Measurements from ENCODE around the gene CAMTA1. TPM values are rescaled to one million over a fixed set of nuclear protein-coding genes. Genes with fewer than 3 reads are reported as not detected.

The CAMTA1 gene
- polyA plus RNA-seq, 1 donor from 2014 or later, result 162 TPM

DNA sequence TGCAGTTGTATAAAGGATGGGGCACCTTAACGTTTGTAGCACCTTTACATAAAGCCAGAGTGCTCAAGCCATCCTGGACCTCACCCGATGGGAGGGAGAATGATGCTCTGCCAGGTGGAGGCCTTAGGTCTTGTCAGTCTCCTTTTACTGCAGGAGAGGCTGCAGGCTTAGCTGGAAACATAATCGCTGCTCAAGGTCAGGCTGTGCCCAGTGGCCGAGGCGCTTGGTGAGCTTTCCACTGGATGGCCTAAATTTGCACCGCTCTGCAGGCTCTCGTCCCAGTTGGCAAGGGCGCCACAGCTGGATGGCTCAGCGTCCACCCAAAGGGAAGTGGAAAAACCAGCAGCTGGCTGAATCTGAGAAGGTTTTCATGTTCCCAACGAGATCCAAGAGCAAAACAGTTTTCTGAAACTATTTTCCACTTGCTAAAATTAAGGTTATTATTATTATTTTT, 438.9 kb downstream of the CAMTA1 start:
- Histone ChIP-seq H3K4me3 (ENCODE audit: low read length) (no peak overlapping the region), H3K27ac (ENCODE audit: low read length) (no peak overlapping the region), H3K9me3 (ENCODE audit: low read length) (no peaks in the 10 kb centered on the region), H3K4me2 (ENCODE audit: low read length) (no peak overlapping the region), H3K9me2 (ENCODE audit: insufficient read depth, low read length) (no peaks in the 10 kb centered on the region), H3K9ac (ENCODE audit: low read length) (no peak overlapping the region), H4K20me1 (ENCODE audit: insufficient read depth) (no peaks in the 10 kb centered on the region), H3K79me2 (replicated peaks; ENCODE audit: insufficient read depth, low read length) (no peaks in the 10 kb centered on the region), H3K36me3 (ENCODE audit: insufficient read depth, low read length) (no peaks in the 10 kb centered on the region), H3F3A (ENCODE audit: insufficient read depth, low read length, poor library complexity, severe bottlenecking) (no peaks in the 10 kb centered on the region), H3K27me3 (ENCODE audit: insufficient read depth, low read depth, low read length) (no peaks in the 10 kb centered on the region), H2AFZ (ENCODE audit: low read depth, low read length) (no peak overlapping the region)
- TF ChIP-seq SMC3 (conservative IDR thresholded peaks at IDR 0.05; ENCODE audit: poor library complexity) (no peak), RAD21 (conservative IDR thresholded peaks at IDR 0.05) (no peak), EZH2 (IDR thresholded peaks at IDR 0.05; ENCODE audit: borderline replicate concordance, insufficient read depth, low read length, poor library complexity, severe bottlenecking) (no peak), POLR2AphosphoS5 (IDR thresholded peaks at IDR 0.05) (no peak), MXI1 (conservative IDR thresholded peaks at IDR 0.05; ENCODE audit: poor library complexity, severe bottlenecking) (no peak), TAF1 (IDR thresholded peaks at IDR 0.05; ENCODE audit: low read depth) (no peak), EP300 (conservative IDR thresholded peaks at IDR 0.05; ENCODE audit: poor library complexity, severe bottlenecking) (no peak)
- TF ChIP-seq, protein P1, sequence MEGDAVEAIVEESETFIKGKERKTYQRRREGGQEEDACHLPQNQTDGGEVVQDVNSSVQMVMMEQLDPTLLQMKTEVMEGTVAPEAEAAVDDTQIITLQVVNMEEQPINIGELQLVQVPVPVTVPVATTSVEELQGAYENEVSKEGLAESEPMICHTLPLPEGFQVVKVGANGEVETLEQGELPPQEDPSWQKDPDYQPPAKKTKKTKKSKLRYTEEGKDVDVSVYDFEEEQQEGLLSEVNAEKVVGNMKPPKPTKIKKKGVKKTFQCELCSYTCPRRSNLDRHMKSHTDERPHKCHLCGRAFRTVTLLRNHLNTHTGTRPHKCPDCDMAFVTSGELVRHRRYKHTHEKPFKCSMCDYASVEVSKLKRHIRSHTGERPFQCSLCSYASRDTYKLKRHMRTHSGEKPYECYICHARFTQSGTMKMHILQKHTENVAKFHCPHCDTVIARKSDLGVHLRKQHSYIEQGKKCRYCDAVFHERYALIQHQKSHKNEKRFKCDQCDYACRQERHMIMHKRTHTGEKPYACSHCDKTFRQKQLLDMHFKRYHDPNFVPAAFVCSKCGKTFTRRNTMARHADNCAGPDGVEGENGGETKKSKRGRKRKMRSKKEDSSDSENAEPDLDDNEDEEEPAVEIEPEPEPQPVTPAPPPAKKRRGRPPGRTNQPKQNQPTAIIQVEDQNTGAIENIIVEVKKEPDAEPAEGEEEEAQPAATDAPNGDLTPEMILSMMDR (IDR thresholded peaks at IDR 0.05; ENCODE audit: poor library complexity, severe bottlenecking), result no peak
- TF ChIP-seq, protein P2, sequence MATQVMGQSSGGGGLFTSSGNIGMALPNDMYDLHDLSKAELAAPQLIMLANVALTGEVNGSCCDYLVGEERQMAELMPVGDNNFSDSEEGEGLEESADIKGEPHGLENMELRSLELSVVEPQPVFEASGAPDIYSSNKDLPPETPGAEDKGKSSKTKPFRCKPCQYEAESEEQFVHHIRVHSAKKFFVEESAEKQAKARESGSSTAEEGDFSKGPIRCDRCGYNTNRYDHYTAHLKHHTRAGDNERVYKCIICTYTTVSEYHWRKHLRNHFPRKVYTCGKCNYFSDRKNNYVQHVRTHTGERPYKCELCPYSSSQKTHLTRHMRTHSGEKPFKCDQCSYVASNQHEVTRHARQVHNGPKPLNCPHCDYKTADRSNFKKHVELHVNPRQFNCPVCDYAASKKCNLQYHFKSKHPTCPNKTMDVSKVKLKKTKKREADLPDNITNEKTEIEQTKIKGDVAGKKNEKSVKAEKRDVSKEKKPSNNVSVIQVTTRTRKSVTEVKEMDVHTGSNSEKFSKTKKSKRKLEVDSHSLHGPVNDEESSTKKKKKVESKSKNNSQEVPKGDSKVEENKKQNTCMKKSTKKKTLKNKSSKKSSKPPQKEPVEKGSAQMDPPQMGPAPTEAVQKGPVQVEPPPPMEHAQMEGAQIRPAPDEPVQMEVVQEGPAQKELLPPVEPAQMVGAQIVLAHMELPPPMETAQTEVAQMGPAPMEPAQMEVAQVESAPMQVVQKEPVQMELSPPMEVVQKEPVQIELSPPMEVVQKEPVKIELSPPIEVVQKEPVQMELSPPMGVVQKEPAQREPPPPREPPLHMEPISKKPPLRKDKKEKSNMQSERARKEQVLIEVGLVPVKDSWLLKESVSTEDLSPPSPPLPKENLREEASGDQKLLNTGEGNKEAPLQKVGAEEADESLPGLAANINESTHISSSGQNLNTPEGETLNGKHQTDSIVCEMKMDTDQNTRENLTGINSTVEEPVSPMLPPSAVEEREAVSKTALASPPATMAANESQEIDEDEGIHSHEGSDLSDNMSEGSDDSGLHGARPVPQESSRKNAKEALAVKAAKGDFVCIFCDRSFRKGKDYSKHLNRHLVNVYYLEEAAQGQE (IDR thresholded peaks at IDR 0.05; ENCODE audit: borderline replicate concordance), result no peak

DNA sequence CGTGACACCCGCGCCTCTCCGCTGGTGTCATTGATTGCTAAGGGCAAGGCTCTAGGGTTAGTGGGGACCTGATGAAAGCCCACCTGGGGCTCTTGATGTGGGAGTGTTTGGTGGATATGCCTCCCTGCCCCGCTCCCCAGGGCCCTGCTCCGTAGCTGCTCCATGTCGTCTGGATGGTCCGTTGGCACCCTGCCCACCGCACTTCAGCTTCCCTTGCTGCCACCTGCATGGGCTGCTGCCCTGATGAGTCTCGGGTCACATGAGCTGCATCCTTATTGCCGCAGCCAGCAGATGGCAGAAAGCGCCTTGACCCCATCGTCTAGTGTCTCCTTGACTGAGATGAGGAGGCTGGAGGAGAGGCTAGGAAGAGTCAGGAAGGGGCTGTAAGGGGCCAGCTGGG, 439.4 kb downstream of the CAMTA1 start:
- H3K9me2 ChIP-seq (ENCODE audit: insufficient read depth, low read length), result no peaks in the 10 kb centered on the region
- H4K20me1 ChIP-seq (ENCODE audit: insufficient read depth), result no peaks in the 10 kb centered on the region
- H3K27me3 ChIP-seq (ENCODE audit: insufficient read depth, low read depth, low read length), result no peaks in the 10 kb centered on the region
- no peaks in the 10 kb centered on the region for H3K36me3 ChIP-seq (ENCODE audit: insufficient read depth, low read length)
- no peaks in the 10 kb centered on the region for H3K79me2 ChIP-seq (replicated peaks; ENCODE audit: insufficient read depth, low read length)
- no peak overlapping the region for H3K4me2 ChIP-seq (ENCODE audit: low read length)
- no peak overlapping the region for H3K27ac ChIP-seq (ENCODE audit: low read length)
- H3K9me3 ChIP-seq (ENCODE audit: low read length), result no peaks in the 10 kb centered on the region
- H2AFZ ChIP-seq (ENCODE audit: low read depth, low read length), result no peak overlapping the region
- no peak overlapping the region for H3K4me3 ChIP-seq (ENCODE audit: low read length)
- TF ChIP-seq RAD21 (conservative IDR thresholded peaks at IDR 0.05) (no peak), MXI1 (conservative IDR thresholded peaks at IDR 0.05; ENCODE audit: poor library complexity, severe bottlenecking) (no peak), EZH2 (IDR thresholded peaks at IDR 0.05; ENCODE audit: borderline replicate concordance, insufficient read depth, low read length, poor library complexity, severe bottlenecking) (no peak), EP300 (conservative IDR thresholded peaks at IDR 0.05; ENCODE audit: poor library complexity, severe bottlenecking) (no peak), POLR2AphosphoS5 (IDR thresholded peaks at IDR 0.05) (no peak), SMC3 (conservative IDR thresholded peaks at IDR 0.05; ENCODE audit: poor library complexity) (no peak), TAF1 (IDR thresholded peaks at IDR 0.05; ENCODE audit: low read depth) (no peak)
- TF ChIP-seq, protein P2 (IDR thresholded peaks at IDR 0.05; ENCODE audit: borderline replicate concordance), result no peak
- TF ChIP-seq, protein P1 (IDR thresholded peaks at IDR 0.05; ENCODE audit: poor library complexity, severe bottlenecking), result no peak
- H3K9ac ChIP-seq (ENCODE audit: low read length), result no peak overlapping the region
- H3F3A ChIP-seq (ENCODE audit: insufficient read depth, low read length, poor library complexity, severe bottlenecking), result no peaks in the 10 kb centered on the region

Data from neural cell (in vitro differentiated cells).